ENCODE measurements around the gene SNRK.

DNA sequence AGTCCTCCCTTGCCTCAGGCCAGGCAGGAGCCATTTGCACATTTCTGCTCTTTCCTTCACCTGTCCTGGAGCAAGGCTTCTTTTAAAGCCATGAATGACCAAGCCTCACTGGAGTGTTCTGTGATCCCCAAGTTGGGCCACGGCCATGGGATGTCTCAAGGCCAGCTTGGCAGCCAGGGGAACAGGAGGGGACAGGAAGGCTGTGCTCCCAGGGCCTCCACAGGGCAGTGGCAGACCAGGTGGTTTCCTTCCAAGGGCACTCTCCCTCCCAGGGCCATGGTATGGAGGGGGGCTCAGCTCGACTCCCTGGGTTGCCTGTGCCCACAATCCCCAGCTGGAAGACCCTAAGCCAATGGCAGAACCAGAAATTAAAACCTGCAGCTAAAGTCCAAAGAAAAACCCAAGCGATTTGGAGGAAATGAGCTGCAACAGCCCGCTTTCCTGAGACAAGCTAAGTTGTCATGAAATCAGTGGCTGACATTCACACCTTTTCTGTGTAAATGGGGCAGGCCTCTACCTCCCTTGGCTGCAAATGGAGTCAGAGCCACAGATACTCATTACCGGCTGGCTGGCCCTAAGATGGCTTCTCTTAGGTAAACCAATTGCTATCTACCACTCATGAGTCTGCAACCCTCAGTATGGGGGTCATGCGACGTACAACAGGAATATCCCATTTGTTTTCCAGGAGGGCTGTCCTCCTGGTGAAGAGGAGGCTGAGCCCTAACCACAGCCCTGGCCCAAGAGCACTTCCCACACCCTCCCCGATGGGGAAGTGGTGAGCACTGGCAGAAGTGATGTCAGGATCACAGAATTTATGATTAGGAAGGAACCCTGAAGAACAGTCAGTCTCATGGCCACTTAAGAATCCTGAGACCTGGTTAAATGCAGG, 83.3 kb downstream of the SNRK start:
- TF ChIP-seq, protein P1, sequence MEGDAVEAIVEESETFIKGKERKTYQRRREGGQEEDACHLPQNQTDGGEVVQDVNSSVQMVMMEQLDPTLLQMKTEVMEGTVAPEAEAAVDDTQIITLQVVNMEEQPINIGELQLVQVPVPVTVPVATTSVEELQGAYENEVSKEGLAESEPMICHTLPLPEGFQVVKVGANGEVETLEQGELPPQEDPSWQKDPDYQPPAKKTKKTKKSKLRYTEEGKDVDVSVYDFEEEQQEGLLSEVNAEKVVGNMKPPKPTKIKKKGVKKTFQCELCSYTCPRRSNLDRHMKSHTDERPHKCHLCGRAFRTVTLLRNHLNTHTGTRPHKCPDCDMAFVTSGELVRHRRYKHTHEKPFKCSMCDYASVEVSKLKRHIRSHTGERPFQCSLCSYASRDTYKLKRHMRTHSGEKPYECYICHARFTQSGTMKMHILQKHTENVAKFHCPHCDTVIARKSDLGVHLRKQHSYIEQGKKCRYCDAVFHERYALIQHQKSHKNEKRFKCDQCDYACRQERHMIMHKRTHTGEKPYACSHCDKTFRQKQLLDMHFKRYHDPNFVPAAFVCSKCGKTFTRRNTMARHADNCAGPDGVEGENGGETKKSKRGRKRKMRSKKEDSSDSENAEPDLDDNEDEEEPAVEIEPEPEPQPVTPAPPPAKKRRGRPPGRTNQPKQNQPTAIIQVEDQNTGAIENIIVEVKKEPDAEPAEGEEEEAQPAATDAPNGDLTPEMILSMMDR (IDR thresholded peaks at IDR 0.05), result no peak
- no peak for TF ChIP-seq POLR2A (IDR thresholded peaks at IDR 0.05)

All from heart left ventricle (tissue), 13 donors.